ENCODE measurements around the gene MYH10. TPM values are rescaled to one million over a fixed set of nuclear protein-coding genes. Genes with fewer than 3 reads are reported as not detected.
A peak's percentile ranks its signal among the peaks of the same experiment; 100 is the strongest.

MYH10 gene
- total RNA-seq, 4 donors from 2014 or later, result 29.3 to 50.0 (median 35.4) TPM

DNA sequence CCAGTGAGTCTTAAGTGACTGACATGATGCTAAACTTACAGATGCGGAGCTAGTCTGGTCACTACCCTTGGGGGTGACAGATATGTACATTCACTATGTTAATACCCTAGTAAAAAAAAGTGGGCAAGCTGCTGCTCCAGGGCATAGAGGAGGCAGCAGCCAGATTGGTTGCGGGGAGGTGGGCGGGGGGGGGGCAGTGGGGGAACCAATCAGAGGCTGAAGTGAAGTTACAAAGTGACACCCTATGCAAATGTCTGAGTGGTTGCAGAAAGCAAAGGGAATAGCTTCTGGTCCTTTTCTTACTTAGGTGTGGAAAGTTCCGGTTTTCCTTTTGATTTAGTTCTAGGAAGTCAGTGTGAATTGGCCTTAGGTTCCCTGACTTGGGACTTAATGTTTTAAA lies 182.7 kb downstream of the MYH10 start:
- Histone ChIP-seq H3K4me3 (no peak overlapping the region), H3K27me3 (no peaks in the 10 kb centered on the region), H3K4me1 (peaks cover 0 to 31% (median 5%) of the 10 kb centered on the region in 4 donors), H3K36me3 (peaks cover 0 to 78% (median 5%) of the 10 kb centered on the region in 3 donors), H3K9me3 (no peaks in the 10 kb centered on the region), H3K27ac (no peak overlapping the region)
- DNase-seq (ENCODE audit: low spot score in 2 of 2), result no peak
- WGBS, 2 donors, result 67 to 81% methylated on average over 4 of the region's 4 CpGs
- TF ChIP-seq EP300 (IDR thresholded peaks at IDR 0.05) (no peak), POLR2A (IDR thresholded peaks at IDR 0.05) (no peak)
- TF ChIP-seq, protein P1, sequence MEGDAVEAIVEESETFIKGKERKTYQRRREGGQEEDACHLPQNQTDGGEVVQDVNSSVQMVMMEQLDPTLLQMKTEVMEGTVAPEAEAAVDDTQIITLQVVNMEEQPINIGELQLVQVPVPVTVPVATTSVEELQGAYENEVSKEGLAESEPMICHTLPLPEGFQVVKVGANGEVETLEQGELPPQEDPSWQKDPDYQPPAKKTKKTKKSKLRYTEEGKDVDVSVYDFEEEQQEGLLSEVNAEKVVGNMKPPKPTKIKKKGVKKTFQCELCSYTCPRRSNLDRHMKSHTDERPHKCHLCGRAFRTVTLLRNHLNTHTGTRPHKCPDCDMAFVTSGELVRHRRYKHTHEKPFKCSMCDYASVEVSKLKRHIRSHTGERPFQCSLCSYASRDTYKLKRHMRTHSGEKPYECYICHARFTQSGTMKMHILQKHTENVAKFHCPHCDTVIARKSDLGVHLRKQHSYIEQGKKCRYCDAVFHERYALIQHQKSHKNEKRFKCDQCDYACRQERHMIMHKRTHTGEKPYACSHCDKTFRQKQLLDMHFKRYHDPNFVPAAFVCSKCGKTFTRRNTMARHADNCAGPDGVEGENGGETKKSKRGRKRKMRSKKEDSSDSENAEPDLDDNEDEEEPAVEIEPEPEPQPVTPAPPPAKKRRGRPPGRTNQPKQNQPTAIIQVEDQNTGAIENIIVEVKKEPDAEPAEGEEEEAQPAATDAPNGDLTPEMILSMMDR (IDR thresholded peaks at IDR 0.05), result no peak

DNA sequence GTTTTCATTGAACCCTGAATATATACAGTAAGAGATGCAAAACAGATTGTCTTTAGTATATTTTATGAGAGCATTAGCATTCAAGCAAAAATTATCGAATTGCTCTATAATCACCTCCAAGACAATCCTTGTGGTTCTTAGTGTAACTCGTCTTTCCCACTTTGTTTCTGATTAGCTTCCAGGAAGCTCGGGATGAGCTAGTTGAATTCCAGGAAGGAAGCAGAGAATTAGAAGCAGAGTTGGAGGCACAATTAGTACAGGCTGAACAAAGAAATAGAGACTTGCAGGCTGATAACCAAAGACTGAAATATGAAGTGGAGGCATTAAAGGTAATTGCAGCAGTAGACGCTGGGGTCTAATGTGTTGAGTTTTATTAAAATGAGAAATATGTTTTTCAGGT lies 185.0 kb downstream of the MYH10 start:
- H3K4me1 ChIP-seq, result peaks cover 0 to 49% (median 10%) of the 10 kb centered on the region in 4 donors
- peaks cover 0 to 56% (median 0%) of the 10 kb centered on the region in 3 donors for H3K36me3 ChIP-seq

DNA sequence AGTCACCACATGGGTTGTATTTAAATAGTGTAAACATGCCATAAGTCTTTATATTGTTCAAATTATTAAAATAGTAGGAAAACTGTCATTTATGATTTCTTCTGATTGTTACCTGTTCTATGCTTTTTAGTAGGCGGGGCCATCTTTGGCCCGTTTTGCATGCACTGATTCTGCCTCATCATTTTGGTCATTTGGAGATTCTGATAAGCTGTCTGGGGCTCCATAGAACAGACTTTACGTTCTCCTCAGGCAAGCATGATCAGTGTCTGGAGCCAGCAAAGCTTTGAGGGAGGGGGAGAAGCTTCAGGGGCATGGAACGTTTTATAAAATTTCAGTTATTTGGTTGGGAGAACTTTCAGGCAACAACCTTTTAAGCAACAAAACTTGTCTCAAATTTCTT lies 186.0 kb downstream of the MYH10 start:
- peaks cover 0 to 57% (median 12%) of the 10 kb centered on the region in 4 donors for H3K4me1 ChIP-seq
- TF ChIP-seq, protein P1 (IDR thresholded peaks at IDR 0.05), result no peak
- TF ChIP-seq EP300 (IDR thresholded peaks at IDR 0.05) (no peak), POLR2A (IDR thresholded peaks at IDR 0.05) (no peak)
- H3K27ac ChIP-seq, result no peak overlapping the region
- no peak overlapping the region for H3K4me3 ChIP-seq
- H3K9me3 ChIP-seq, result no peaks in the 10 kb centered on the region
- peaks cover 0 to 51% (median 0%) of the 10 kb centered on the region in 3 donors for H3K36me3 ChIP-seq
- WGBS, 2 donors, result 63 to 73% methylated on average over 4 of the region's 4 CpGs
- no peaks in the 10 kb centered on the region for H3K27me3 ChIP-seq
- DNase-seq (ENCODE audit: low spot score in 2 of 2), result no peak

More for the DNA sequence above, 185.0 kb downstream of the MYH10 start:
- Histone ChIP-seq H3K27me3 (no peaks in the 10 kb centered on the region), H3K9me3 (no peaks in the 10 kb centered on the region), H3K27ac (no peak overlapping the region), H3K4me3 (no peak overlapping the region)
- TF ChIP-seq EP300 (IDR thresholded peaks at IDR 0.05) (no peak), POLR2A (IDR thresholded peaks at IDR 0.05) (no peak)
- TF ChIP-seq, protein P1 (IDR thresholded peaks at IDR 0.05), result no peak
- no peak for DNase-seq (ENCODE audit: low spot score in 2 of 2)
- WGBS, 2 donors, result 59 to 61% methylated on average over 4 of the region's 4 CpGs

DNA sequence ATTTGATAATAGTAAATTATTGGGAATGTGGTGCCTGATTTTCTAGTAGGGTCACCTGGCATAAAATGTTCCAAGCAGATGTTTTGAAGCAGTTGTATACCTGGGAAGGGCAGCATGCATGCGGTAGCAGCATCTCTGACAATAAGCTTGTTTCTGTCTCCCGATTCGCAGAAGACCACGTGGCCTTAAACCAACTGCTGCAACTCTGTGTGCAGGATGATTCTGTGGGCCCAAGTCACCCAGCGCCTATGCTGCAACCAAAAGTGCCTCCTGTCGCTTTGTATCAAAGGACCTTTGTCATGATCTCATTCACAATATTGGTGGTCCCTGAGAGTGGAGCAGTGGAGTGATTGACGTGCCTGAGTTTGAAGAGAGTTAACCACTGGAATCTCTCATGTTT lies 186.8 kb downstream of the MYH10 start:
- Histone ChIP-seq H3K36me3 (peaks cover 0 to 51% (median 0%) of the 10 kb centered on the region in 3 donors), H3K9me3 (no peaks in the 10 kb centered on the region), H3K4me3 (no peak overlapping the region), H3K4me1 (peaks cover 0 to 64% (median 12%) of the 10 kb centered on the region in 4 donors), H3K27me3 (no peaks in the 10 kb centered on the region), H3K27ac (peak overlapping the region in 1 of 4 donors; percentile 6)
- TF ChIP-seq POLR2A (IDR thresholded peaks at IDR 0.05) (no peak), EP300 (IDR thresholded peaks at IDR 0.05) (no peak)
- TF ChIP-seq, protein P1 (IDR thresholded peaks at IDR 0.05), result no peak
- DNase-seq (ENCODE audit: low spot score in 2 of 2), result no peak
- WGBS, 2 donors, result 36 to 68% methylated on average over 7 of the region's 7 CpGs

DNA sequence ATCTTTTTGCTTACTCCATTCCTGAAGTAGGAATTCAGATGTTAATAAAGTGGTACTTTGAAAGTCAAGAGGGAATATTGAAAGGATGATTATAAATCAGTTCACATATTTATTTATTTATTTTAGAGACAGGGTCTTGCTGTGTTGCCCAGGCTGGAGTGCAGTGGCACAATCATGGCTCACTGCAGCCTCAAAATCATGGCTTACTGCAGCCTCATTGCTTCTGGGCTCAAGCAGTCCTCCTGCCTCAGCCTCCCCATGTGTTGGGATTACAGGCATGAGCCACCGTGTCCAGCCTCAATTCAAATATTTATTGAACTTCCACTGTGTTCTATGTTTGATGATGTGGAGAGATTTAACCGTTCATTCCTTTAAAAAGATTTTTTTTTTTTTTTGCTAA lies 188.2 kb downstream of the MYH10 start:
- Histone ChIP-seq H3K4me1 (peaks cover 0 to 68% (median 16%) of the 10 kb centered on the region in 4 donors), H3K36me3 (peaks cover 0 to 36% (median 0%) of the 10 kb centered on the region in 3 donors), H3K9me3 (no peaks in the 10 kb centered on the region), H3K27ac (no peak overlapping the region), H3K27me3 (no peaks in the 10 kb centered on the region), H3K4me3 (no peak overlapping the region)
- no peak for TF ChIP-seq POLR2A (IDR thresholded peaks at IDR 0.05)
- no peak for TF ChIP-seq EP300 (IDR thresholded peaks at IDR 0.05)
- TF ChIP-seq, protein P1 (IDR thresholded peaks at IDR 0.05), result no peak
- DNase-seq (ENCODE audit: low spot score in 2 of 2), result no peak
- WGBS, 2 donors, result 92 to 95% methylated on average over 2 of the region's 2 CpGs
